Fibroblast of upper back skin (primary cell): Measurements from ENCODE around the gene TNRC6B.

ENCODE experiments used
- DNase-seq: peaks from one replicate; pipeline ENCODE4 v3.0.0-alpha.2; 2013

TNRC6B gene

GRCh38 chr22:40329466-40329865 lies 151.7 kb downstream of the TNRC6B start:
- DNase-seq: no peak

GRCh38 chr22:40330086-40330485 lies 152.4 kb downstream of the TNRC6B start:
- no peak for DNase-seq

GRCh38 chr22:40330615-40331014 lies 152.9 kb downstream of the TNRC6B start:
- no peak for DNase-seq

GRCh38 chr22:40331706-40332105 lies 154.0 kb downstream of the TNRC6B start:
- DNase-seq: no peak

- peak; percentile 32 for DNase-seq
Observed at GRCh38 chr22:40332319-40332781, 154.6 kb downstream of the TNRC6B start.

- DNase-seq: no peak
Observed at GRCh38 chr22:40334060-40334459, 156.3 kb downstream of the TNRC6B start.

GRCh38 chr22:40334899-40335298 lies 157.2 kb downstream of the TNRC6B start:
- DNase-seq: no peak

GRCh38 chr22:40335358-40335757 lies 157.6 kb downstream of the TNRC6B start:
- no peak for DNase-seq

GRCh38 chr22:40340044-40340443 lies 162.3 kb downstream of the TNRC6B start:
- DNase-seq: no peak

- DNase-seq: no peak
Observed at GRCh38 chr22:40341604-40342003, 163.9 kb downstream of the TNRC6B start.

GRCh38 chr22:40342521-40342920 lies 164.8 kb downstream of the TNRC6B start:
- no peak for DNase-seq

- peak; percentile 13 for DNase-seq
Observed at GRCh38 chr22:40345271-40345670, 167.5 kb downstream of the TNRC6B start.

- DNase-seq: peak; percentile 19
Observed at GRCh38 chr22:40345815-40346184, 168.1 kb downstream of the TNRC6B start.

- DNase-seq: peak; percentile 80
Observed at GRCh38 chr22:40346185-40347118, 168.7 kb downstream of the TNRC6B start, which contains the start of gene ADSL. TSS of gene ADSL (plus strand) at chr22:40346500. CDS start at chr22:40346559, 59 bp downstream.

GRCh38 chr22:40347300-40347699 lies 169.6 kb downstream of the TNRC6B start:
- no peak for DNase-seq

GRCh38 chr22:40348025-40348658 lies 170.4 kb downstream of the TNRC6B start:
- peak; percentile 50 for DNase-seq

- no peak for DNase-seq
Observed at GRCh38 chr22:40352763-40353162, 175.0 kb downstream of the TNRC6B start.

GRCh38 chr22:40361100-40361499 lies 183.4 kb downstream of the TNRC6B start:
- no peak for DNase-seq

GRCh38 chr22:40363059-40363458 lies 185.3 kb downstream of the TNRC6B start:
- peak; percentile 69 for DNase-seq

- no peak for DNase-seq
Observed at GRCh38 chr22:40364431-40364830, 186.7 kb downstream of the TNRC6B start.

GRCh38 chr22:40366068-40366467 lies 188.3 kb downstream of the TNRC6B start:
- no peak for DNase-seq

GRCh38 chr22:40367342-40367741 lies 189.6 kb downstream of the TNRC6B start:
- DNase-seq: no peak

- no peak for DNase-seq
Observed at GRCh38 chr22:40368016-40368415, 190.3 kb downstream of the TNRC6B start.

GRCh38 chr22:40368836-40369235 lies 191.1 kb downstream of the TNRC6B start:
- DNase-seq: no peak
